ENCODE data around the gene ZWILCH.
A peak's percentile ranks its signal among the peaks of the same experiment; 100 is the strongest.
"Not testable (repeated sequence)": the region's sequence is repeated elsewhere in the genome, so short reads cannot be mapped to it uniquely, and the experiment has no call there.

ZWILCH gene

GRCh38 chr15:66586155-66586976 is 81.2 kb downstream of the ZWILCH start:
- peak in 1 of 2 donors; percentile 6 for DNase-seq

GRCh38 chr15:66587020-66587419 is 81.9 kb downstream of the ZWILCH start:
- DNase-seq = no peak

- no peak for DNase-seq
Observed at GRCh38 chr15:66587749-66588148, 82.6 kb downstream of the ZWILCH start.

GRCh38 chr15:66588537-66588936 is 83.4 kb downstream of the ZWILCH start:
- no peak for DNase-seq

- DNase-seq = no peak
Observed at GRCh38 chr15:66588971-66589370, 83.8 kb downstream of the ZWILCH start.

GRCh38 chr15:66589429-66589828 is 84.3 kb downstream of the ZWILCH start:
- DNase-seq = not testable (repeated sequence)

GRCh38 chr15:66590435-66590834 is 85.3 kb downstream of the ZWILCH start:
- no peak for DNase-seq

GRCh38 chr15:66591322-66591862 is 86.3 kb downstream of the ZWILCH start:
- peak in 1 of 2 donors; percentile 8 for DNase-seq

GRCh38 chr15:66592505-66593218 is 87.5 kb downstream of the ZWILCH start:
- no peak for DNase-seq

- DNase-seq = no peak
Observed at GRCh38 chr15:66593219-66593780, 88.2 kb downstream of the ZWILCH start.

GRCh38 chr15:66594344-66594743 is 89.2 kb downstream of the ZWILCH start:
- no peak for DNase-seq

GRCh38 chr15:66594836-66595235 is 89.7 kb downstream of the ZWILCH start:
- no peak for DNase-seq

- DNase-seq = no peak
Observed at GRCh38 chr15:66595332-66595731, 90.2 kb downstream of the ZWILCH start.

- no peak for DNase-seq
Observed at GRCh38 chr15:66595931-66596545, 90.9 kb downstream of the ZWILCH start.

GRCh38 chr15:66598095-66598815 is 93.1 kb downstream of the ZWILCH start:
- no peak for DNase-seq

All from inflammatory macrophage (primary cell).